OCI-LY1 (cell line): ENCODE results near the gene BAD.
"Not testable (repeated sequence)": the region's sequence is repeated elsewhere in the genome, so short reads cannot be mapped to it uniquely, and the experiment has no call there.

Experiments used
- H2AFZ ChIP-seq: fragments of 200-600 bp; sonication (generic), shearing (Covaris generic); 2 replicates; pipeline ENCODE4 v1.6.0; 2014; ENCODE audit warnings: antibody characterized with exemption, mild to moderate bottlenecking, low read length
- H3F3A ChIP-seq: fragments of 200-600 bp; sonication (generic), shearing (Covaris generic); 2 replicates; pipeline ENCODE4 v1.6.0; 2014; ENCODE audit warnings: mild to moderate bottlenecking, antibody characterized with exemption, low read length, moderate library complexity; ENCODE audit not compliant: insufficient read depth
- H3K27ac ChIP-seq: fragments of 200-600 bp; sonication (generic); 2 replicates; pipeline ENCODE4 v1.5.1; 2014; ENCODE audit warnings: low read length, mixed run types, mild to moderate bottlenecking, low read depth; ENCODE audit not compliant: poor library complexity, severe bottlenecking
- H3K27me3 ChIP-seq: fragments of 200-600 bp; sonication (generic); 2 replicates; pipeline ENCODE4 v1.6.0; 2014; ENCODE audit warnings: antibody characterized with exemption, mild to moderate bottlenecking, low read length, moderate library complexity; ENCODE audit not compliant: insufficient read depth
- H3K36me3 ChIP-seq: fragments of 200-600 bp; sonication (generic); 2 replicates; pipeline ENCODE4 v1.6.1; 2014; ENCODE audit warnings: mild to moderate bottlenecking, antibody characterized with exemption, low read length, moderate library complexity, mixed read lengths; ENCODE audit not compliant: insufficient read depth
- H3K4me1 ChIP-seq: fragments of 200-600 bp; sonication (generic); 2 replicates; pipeline ENCODE4 v1.5.1; 2014; ENCODE audit warnings: mild to moderate bottlenecking, low read length, moderate library complexity; ENCODE audit not compliant: insufficient read depth, severe bottlenecking
- H3K4me2 ChIP-seq: fragments of 200-600 bp; sonication (generic), shearing (Covaris generic); 2 replicates; pipeline ENCODE4 v1.6.1; 2014; ENCODE audit warnings: low read length
- H3K4me3 ChIP-seq: fragments of 200-600 bp; sonication (generic); 2 replicates; pipeline ENCODE4 v1.5.1; 2014; ENCODE audit warnings: low read length, low read depth, mild to moderate bottlenecking, mixed read lengths; ENCODE audit not compliant: poor library complexity, severe bottlenecking
- H3K79me2 ChIP-seq: fragments of 200-600 bp; shearing (Covaris generic); 2 replicates; pipeline ENCODE4 v1.6.1; 2016; ENCODE audit warnings: mixed run types, low read length, mixed read lengths; ENCODE audit not compliant: insufficient read depth
- H3K9ac ChIP-seq: fragments of 200-600 bp; sonication (generic), shearing (Covaris generic); 2 replicates; pipeline ENCODE4 v1.6.1; 2014; ENCODE audit warnings: mild to moderate bottlenecking, low read length, mixed read lengths
- H3K9me2 ChIP-seq: fragments of 200-600 bp; sonication (generic), shearing (Covaris generic); 2 replicates; pipeline ENCODE4 v1.6.1; 2014; ENCODE audit warnings: low read depth, mild to moderate bottlenecking, low read length, mixed read lengths
- H3K9me3 ChIP-seq: fragments of 200-600 bp; shearing (Covaris generic); 2 replicates; pipeline ENCODE4 v1.6.1; 2014; ENCODE audit warnings: low read length, mixed read lengths
- H4K20me1 ChIP-seq: fragments of 200-600 bp; sonication (generic), shearing (Covaris generic); 2 replicates; pipeline ENCODE4 v1.6.0; 2016; ENCODE audit warnings: mild to moderate bottlenecking, low read length; ENCODE audit not compliant: insufficient read depth
- CTCF ChIP-seq: fragments of 200-600 bp; sonication (generic), shearing (Covaris generic); IDR thresholded peaks from 2 replicates; pipeline ENCODE4 v1.5.1; 2017; ENCODE audit warnings: mild to moderate bottlenecking, antibody characterized with exemption, low read length, moderate library complexity, mixed read lengths
- EZH2 ChIP-seq: fragments of 200-600 bp; sonication (generic), shearing (Covaris generic); IDR thresholded peaks from 2 replicates; pipeline ENCODE4 v1.8.0; 2017; ENCODE audit warnings: borderline replicate concordance, mixed run types, mild to moderate bottlenecking, antibody characterized with exemption, low read length, moderate library complexity, mixed read lengths

BAD gene

DNA sequence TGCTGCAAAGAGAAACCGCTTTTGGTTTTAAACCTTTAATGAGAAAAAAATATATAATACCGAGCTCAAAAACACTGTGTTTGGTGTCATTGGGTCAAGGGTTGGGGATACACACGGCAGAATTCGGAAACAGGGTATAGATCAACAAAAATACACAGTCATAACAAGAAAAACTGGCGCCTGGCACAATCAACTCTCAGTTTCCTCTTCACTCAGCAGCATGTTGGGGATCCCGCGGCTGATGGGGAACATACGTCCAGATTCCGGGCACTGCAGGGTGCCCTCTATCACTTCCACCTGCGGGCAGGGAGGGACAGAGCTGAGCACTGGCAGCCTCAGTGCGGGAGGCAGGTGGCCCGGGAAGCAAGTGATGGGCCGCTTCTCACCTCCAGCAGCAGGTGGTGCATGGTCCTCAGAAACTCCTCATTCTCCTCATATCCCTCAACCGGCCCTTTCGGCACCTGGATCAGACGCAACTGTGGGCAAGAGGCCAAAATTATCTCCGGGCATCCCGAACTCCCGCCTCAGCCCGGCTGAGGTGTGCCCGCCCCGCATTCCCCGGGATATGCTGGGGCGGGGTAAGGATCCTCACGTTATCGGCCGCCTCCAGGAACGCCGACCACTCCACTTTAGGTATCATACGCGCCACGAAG lies 32.3 kb upstream of the BAD start:
- no peaks in the 10 kb centered on the region for H4K20me1 ChIP-seq
- H3K4me3 ChIP-seq: peak overlapping the region; percentile 89
- peak overlapping the region; percentile 73 for H3K4me2 ChIP-seq
- H3K4me1 ChIP-seq: peaks cover 18% of the 10 kb centered on the region
- peak overlapping the region; percentile 94 for H3K27ac ChIP-seq
- TF ChIP-seq CTCF (peak; percentile 28; the same call in 1 of the 2 replicates), EZH2 (no peak)
- no peaks in the 10 kb centered on the region for H3K79me2 ChIP-seq
- peaks cover 47% of the 10 kb centered on the region; the same call in 1 of the 2 replicates for H3K36me3 ChIP-seq
- H2AFZ ChIP-seq: no peak overlapping the region
- no peaks in the 10 kb centered on the region for H3F3A ChIP-seq
- no peaks in the 10 kb centered on the region for H3K9me3 ChIP-seq
- H3K9ac ChIP-seq: peak overlapping the region; percentile 91
- H3K9me2 ChIP-seq: no peaks in the 10 kb centered on the region
- H3K27me3 ChIP-seq: no peaks in the 10 kb centered on the region

DNA sequence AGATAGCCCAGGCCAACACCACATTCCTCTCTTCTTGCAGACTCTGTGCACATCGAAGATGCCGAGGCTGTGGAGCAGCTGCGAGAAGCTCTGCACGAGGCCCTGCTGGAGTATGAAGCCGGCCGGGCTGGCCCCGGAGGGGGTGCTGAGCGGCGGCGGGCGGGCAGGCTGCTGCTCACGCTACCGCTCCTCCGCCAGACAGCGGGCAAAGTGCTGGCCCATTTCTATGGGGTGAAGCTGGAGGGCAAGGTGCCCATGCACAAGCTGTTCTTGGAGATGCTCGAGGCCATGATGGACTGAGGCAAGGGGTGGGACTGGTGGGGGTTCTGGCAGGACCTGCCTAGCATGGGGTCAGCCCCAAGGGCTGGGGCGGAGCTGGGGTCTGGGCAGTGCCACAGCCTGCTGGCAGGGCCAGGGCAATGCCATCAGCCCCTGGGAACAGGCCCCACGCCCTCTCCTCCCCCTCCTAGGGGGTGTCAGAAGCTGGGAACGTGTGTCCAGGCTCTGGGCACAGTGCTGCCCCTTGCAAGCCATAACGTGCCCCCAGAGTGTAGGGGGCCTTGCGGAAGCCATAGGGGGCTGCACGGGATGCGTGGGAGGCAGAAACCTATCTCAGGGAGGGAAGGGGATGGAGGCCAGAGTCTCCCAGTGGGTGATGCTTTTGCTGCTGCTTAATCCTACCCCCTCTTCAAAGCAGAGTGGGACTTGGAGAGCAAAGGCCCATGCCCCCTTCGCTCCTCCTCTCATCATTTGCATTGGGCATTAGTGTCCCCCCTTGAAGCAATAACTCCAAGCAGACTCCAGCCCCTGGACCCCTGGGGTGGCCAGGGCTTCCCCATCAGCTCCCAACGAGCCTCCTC lies 31.4 kb upstream of the BAD start:
- H3K9me3 ChIP-seq, H3K79me2 ChIP-seq, H4K20me1 ChIP-seq, H3K9me2 ChIP-seq, H3F3A ChIP-seq, H2AFZ ChIP-seq, H3K27me3 ChIP-seq: not testable (repeated sequence)
- peak overlapping the region; percentile 73 for H3K4me2 ChIP-seq
- H3K27ac ChIP-seq: peak overlapping the region; percentile 94
- peak overlapping the region; percentile 91 for H3K9ac ChIP-seq
- H3K4me1 ChIP-seq: peaks cover 18% of the 10 kb centered on the region
- H3K4me3 ChIP-seq: peak overlapping the region; percentile 89
- H3K36me3 ChIP-seq: peaks cover 41% of the 10 kb centered on the region; the same call in 1 of the 2 replicates

DNA sequence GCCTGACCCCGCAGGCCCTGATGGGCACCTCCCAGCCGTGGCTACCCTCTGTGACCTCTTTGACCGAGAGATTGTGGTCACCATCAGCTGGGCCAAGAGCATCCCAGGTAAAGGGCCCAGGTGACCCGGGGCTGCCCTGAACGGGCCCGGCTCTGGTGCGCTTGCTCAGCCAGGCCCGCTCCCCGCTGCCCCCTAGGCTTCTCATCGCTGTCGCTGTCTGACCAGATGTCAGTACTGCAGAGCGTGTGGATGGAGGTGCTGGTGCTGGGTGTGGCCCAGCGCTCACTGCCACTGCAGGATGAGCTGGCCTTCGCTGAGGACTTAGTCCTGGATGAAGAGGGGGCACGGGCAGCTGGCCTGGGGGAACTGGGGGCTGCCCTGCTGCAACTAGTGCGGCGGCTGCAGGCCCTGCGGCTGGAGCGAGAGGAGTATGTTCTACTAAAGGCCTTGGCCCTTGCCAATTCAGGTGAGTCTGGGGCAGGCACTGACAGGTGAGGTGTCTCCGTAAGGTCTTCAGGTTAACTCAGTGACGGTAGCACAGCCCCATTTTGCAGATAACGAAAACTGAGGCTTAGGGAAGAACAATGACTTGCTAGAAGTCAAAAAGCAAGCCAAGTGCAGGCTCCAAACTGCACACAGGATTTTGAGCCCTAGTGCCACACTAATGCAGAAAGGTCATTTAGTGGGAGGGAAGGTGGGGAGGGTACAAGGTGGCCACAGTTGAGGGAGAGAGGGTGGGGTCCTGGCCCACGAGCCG lies 30.5 kb upstream of the BAD start:
- H3K79me2 ChIP-seq: no peaks in the 10 kb centered on the region
- H3K9me2 ChIP-seq: no peaks in the 10 kb centered on the region
- H4K20me1 ChIP-seq: no peaks in the 10 kb centered on the region
- H3K9ac ChIP-seq: no peak overlapping the region
- H3K27ac ChIP-seq: no peak overlapping the region
- no peaks in the 10 kb centered on the region for H3F3A ChIP-seq
- TF ChIP-seq EZH2 (no peak), CTCF (no peak)
- H3K9me3 ChIP-seq: no peaks in the 10 kb centered on the region
- peaks cover 43% of the 10 kb centered on the region; the same call in 1 of the 2 replicates for H3K36me3 ChIP-seq
- peaks cover 18% of the 10 kb centered on the region for H3K4me1 ChIP-seq
- no peak overlapping the region for H3K4me2 ChIP-seq
- H2AFZ ChIP-seq: no peak overlapping the region
- no peaks in the 10 kb centered on the region for H3K27me3 ChIP-seq
- no peak overlapping the region for H3K4me3 ChIP-seq
